ENCODE results near the gene PFN3. TPM values are rescaled to one million over a fixed set of nuclear protein-coding genes. Genes with fewer than 3 reads are reported as not detected.

Gene PFN3, protein sequence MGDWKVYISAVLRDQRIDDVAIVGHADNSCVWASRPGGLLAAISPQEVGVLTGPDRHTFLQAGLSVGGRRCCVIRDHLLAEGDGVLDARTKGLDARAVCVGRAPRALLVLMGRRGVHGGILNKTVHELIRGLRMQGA
- not detected for total RNA-seq
- not detected for total RNA-seq (2013)

DNA sequence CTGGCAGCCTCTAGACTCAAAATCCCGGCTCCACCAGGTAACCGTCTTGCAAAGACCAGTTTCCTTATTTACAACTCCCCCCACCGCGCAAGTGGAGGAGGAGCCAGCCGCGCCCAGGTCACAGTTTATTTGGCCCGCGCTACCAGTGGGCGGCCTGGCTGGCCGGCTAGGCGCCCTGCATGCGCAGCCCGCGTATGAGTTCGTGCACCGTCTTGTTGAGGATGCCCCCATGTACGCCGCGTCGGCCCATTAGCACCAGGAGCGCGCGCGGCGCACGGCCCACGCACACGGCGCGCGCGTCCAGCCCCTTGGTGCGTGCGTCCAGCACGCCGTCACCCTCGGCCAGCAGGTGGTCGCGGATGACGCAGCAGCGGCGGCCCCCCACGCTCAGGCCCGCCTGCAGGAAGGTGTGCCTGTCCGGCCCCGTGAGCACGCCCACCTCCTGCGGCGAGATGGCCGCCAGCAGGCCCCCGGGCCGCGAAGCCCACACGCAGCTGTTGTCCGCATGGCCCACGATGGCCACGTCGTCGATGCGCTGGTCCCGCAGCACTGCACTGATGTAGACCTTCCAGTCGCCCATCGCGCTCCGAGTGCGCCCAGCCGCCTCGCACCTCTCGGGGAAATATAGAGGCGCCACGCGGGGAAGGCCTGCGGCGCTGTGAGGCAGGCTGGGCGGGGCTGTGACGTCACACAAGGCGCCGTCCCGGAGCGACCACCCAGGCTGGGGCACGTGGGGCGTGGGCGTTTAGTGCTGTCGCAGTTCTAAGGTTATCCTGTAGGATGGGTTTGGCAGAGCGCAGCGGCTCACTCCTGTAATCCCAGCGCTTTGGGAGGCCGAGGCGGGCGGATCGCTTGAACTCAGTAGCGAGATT, at the start of gene PFN3:
PFN3 (minus strand) TSS at position 665 of the 872 bp plus-strand sequence; CDS start at position 580, 85 bp downstream.
- intact Hi-C loops (cut with micrococcal nuclease): no loop called here
- H3K9me3 Mint-ChIP-seq: no peaks in the 10 kb centered on the region
- TF ChIP-seq, protein P1, sequence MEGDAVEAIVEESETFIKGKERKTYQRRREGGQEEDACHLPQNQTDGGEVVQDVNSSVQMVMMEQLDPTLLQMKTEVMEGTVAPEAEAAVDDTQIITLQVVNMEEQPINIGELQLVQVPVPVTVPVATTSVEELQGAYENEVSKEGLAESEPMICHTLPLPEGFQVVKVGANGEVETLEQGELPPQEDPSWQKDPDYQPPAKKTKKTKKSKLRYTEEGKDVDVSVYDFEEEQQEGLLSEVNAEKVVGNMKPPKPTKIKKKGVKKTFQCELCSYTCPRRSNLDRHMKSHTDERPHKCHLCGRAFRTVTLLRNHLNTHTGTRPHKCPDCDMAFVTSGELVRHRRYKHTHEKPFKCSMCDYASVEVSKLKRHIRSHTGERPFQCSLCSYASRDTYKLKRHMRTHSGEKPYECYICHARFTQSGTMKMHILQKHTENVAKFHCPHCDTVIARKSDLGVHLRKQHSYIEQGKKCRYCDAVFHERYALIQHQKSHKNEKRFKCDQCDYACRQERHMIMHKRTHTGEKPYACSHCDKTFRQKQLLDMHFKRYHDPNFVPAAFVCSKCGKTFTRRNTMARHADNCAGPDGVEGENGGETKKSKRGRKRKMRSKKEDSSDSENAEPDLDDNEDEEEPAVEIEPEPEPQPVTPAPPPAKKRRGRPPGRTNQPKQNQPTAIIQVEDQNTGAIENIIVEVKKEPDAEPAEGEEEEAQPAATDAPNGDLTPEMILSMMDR (IDR thresholded peaks at IDR 0.05): no peak
- no peak for DNase-seq
- no peak within 1 kb of the TSS for H3K27ac Mint-ChIP-seq
- Histone ChIP-seq H3K36me3 (ENCODE audit: control insufficient read depth, insufficient read depth, low read length) (no peaks in the 10 kb centered on the region), H3K27me3 (ENCODE audit: control insufficient read depth, insufficient read depth, low read length) (peaks cover 22% of the 10 kb centered on the region), H3K9me3 (ENCODE audit: control insufficient read depth, insufficient read depth, low read length) (no peaks in the 10 kb centered on the region), H3K4me3 (ENCODE audit: low read length) (no peak within 1 kb of the TSS), H3K27ac (ENCODE audit: low read length) (no peak within 1 kb of the TSS), H3K4me1 (ENCODE audit: control insufficient read depth, insufficient read depth, low read length) (peaks cover 32% of the 10 kb centered on the region)
- H3K27me3 Mint-ChIP-seq (ENCODE audit: low read depth in 2 of 2): peaks cover 13 to 17% of the 10 kb centered on the region in 2 donors
- no peaks in the 10 kb centered on the region for H3K36me3 Mint-ChIP-seq
- peaks cover 19 to 21% of the 10 kb centered on the region in 2 donors for H3K4me1 Mint-ChIP-seq
- H3K4me3 Mint-ChIP-seq: no peak within 1 kb of the TSS
- no peak for ATAC-seq
- WGBS (ENCODE audit: insufficient coverage): 74% methylated on average over 92 of the region's 92 CpGs

DNA sequence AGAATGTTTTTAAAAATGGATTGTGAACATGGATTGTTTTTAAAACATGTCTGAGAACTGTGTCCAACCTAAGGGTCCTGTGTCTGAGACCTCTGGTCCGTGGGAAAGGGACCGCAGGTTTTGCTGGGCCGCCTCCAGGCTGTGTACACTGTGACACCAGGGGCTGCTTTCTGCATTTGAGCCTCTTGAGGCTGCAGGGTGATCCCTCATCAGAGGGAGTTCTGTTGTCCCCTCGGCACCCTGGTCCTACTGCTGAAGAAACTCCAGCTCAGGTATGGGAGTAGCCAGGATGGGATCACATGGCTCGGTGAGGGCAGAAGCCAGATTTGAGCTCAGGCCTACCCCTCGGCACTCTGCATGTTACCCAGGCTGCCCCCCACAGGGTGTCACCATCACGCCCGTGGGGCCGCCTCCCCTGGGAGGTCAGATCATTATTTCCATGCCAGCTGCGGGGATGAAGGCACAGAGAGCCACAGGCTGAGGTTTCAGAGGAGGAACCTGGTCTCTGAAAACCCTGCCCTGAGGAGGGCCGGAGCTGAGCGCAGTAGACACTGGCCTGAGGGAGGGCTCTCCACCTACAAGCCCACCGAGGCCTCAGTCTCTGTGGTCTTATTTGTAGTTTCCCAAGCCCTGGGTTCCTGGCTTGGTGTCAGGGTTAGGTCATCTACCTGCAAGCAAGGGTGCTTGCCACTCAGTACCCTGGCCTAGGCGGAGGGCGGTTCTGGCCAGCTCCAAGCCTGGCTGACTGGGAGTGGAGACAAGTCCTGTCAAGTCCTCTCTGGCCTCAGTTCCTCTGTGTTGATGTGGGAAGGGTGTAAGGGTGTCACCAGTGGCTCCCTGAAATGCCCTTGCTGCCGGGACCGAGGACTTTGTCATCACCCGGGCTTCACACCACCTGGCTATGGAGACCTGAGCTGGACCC, 48.9 kb upstream of the PFN3 start:
- Histone ChIP-seq H3K36me3 (ENCODE audit: control insufficient read depth, insufficient read depth, low read length) (no peaks in the 10 kb centered on the region), H3K27me3 (ENCODE audit: control insufficient read depth, insufficient read depth, low read length) (no peaks in the 10 kb centered on the region), H3K4me3 (ENCODE audit: low read length) (no peak overlapping the region), H3K9me3 (ENCODE audit: control insufficient read depth, insufficient read depth, low read length) (no peaks in the 10 kb centered on the region), H3K4me1 (ENCODE audit: control insufficient read depth, insufficient read depth, low read length) (peaks cover 55% of the 10 kb centered on the region), H3K27ac (ENCODE audit: low read length) (no peak overlapping the region)
- no peak for ATAC-seq
- DNase-seq: no peak
- no peak overlapping the region for H3K4me3 Mint-ChIP-seq
- WGBS (ENCODE audit: insufficient coverage): 84% methylated on average over 18 of the region's 18 CpGs
- TF ChIP-seq, protein P1 (IDR thresholded peaks at IDR 0.05): no peak
- no peaks in the 10 kb centered on the region for H3K9me3 Mint-ChIP-seq
- H3K27me3 Mint-ChIP-seq (ENCODE audit: low read depth in 2 of 2): no peaks in the 10 kb centered on the region
- no peaks in the 10 kb centered on the region for H3K36me3 Mint-ChIP-seq
- H3K4me1 Mint-ChIP-seq: peaks cover 30 to 51% of the 10 kb centered on the region in 2 donors
- intact Hi-C loops (cut with micrococcal nuclease): loop anchor here (5.0 kb wide), 1 partner anchor 132 kb away; no protein-coding TSS in a partner anchor
- no peak overlapping the region for H3K27ac Mint-ChIP-seq

DNA sequence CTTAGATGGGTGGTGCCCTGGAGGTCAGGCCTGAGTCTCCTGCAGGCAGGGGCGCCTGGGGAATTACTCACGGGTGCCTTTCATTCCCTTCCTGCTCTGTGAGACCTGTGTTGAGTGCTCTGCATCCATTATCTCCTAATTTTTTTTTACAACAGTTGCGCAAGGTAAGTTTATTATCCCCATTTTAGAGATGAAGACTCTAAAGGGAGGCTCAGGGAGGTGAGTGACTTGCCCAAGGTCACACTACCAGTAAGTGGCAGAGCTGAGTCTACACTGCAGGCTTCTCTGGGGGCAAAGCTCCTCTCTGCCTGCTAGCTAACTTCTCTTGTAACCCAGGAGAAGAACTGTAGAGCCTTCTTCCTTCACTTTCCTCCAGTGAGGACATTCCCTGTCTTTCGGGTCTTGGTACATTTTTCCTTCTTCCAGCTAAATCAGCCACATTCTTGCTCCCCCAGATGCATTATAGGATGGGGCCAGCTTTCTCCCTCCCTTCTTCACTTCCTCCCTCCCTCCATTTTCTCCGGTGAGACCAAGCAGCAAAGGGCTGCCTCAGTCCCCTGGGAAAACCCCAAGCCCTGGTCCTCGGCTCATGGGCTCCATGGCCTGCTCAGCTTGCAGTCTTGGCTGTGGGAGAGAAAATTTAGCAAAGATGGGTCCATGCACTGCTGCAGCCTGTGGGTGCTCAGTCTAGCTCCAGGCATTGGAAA, 47.9 kb upstream of the PFN3 start:
- peak overlapping the region; percentile 68 to 79 for H3K27ac Mint-ChIP-seq
- intact Hi-C loops (cut with micrococcal nuclease): loop anchor here (1.0 kb wide), 1 partner anchor 11 kb away; no protein-coding TSS in a partner anchor
- Histone ChIP-seq H3K27me3 (ENCODE audit: control insufficient read depth, insufficient read depth, low read length) (no peaks in the 10 kb centered on the region), H3K36me3 (ENCODE audit: control insufficient read depth, insufficient read depth, low read length) (peaks cover 4% of the 10 kb centered on the region), H3K4me1 (ENCODE audit: control insufficient read depth, insufficient read depth, low read length) (peaks cover 51% of the 10 kb centered on the region), H3K4me3 (ENCODE audit: low read length) (no peak overlapping the region), H3K9me3 (ENCODE audit: control insufficient read depth, insufficient read depth, low read length) (no peaks in the 10 kb centered on the region), H3K27ac (ENCODE audit: low read length) (no peak overlapping the region)
- peak overlapping the region; percentile 75 for H3K4me3 Mint-ChIP-seq
- TF ChIP-seq, protein P1 (IDR thresholded peaks at IDR 0.05): no peak
- H3K27me3 Mint-ChIP-seq (ENCODE audit: low read depth in 2 of 2): no peaks in the 10 kb centered on the region
- ATAC-seq (no peak), DNase-seq (no peak)
- H3K4me1 Mint-ChIP-seq: peaks cover 27 to 49% of the 10 kb centered on the region in 2 donors
- no peaks in the 10 kb centered on the region for H3K36me3 Mint-ChIP-seq
- WGBS (ENCODE audit: insufficient coverage): 72% methylated on average over 6 of the region's 6 CpGs
- H3K9me3 Mint-ChIP-seq: no peaks in the 10 kb centered on the region
